Central memory CD8-positive, alpha-beta T cell (primary cell): Measurements from ENCODE around the gene CHCHD6.

Experiments
- ATAC-seq: fragments of 150-1000 bp; cut with Tn5 transposase; replicated peaks from 2 replicates; pipeline ENCODE4 v1.10.0; 2022; ENCODE audit warnings: mild to moderate bottlenecking, moderate FRiP score, moderate number of reproducible peaks; ENCODE audit not compliant: poor library complexity, severe bottlenecking; ENCODE audit errors: extremely low read depth
- DNase-seq, 2 donors: peaks; one replicate each; pipeline ENCODE4 v3.0.0; 2021; ENCODE audit warnings: low spot score in 2 of 2
- H3K27ac Mint-ChIP-seq: one replicate; pipeline ENCODE4 v1.8.0; 2022; ENCODE audit warnings: low read depth, mild to moderate bottlenecking, moderate library complexity, mixed read lengths
- H3K27me3 Mint-ChIP-seq: one replicate; pipeline ENCODE4 v1.8.0; 2022; ENCODE audit warnings: mixed read lengths
- H3K36me3 Mint-ChIP-seq: one replicate; pipeline ENCODE4 v1.8.0; 2022; ENCODE audit warnings: mild to moderate bottlenecking, moderate library complexity, mixed read lengths; ENCODE audit not compliant: insufficient read depth
- H3K4me1 Mint-ChIP-seq: one replicate; pipeline ENCODE4 v1.8.0; 2022; ENCODE audit warnings: mixed read lengths
- H3K4me3 Mint-ChIP-seq: one replicate; pipeline ENCODE4 v1.8.0; 2022; ENCODE audit warnings: mild to moderate bottlenecking, moderate library complexity, mixed read lengths
- H3K9me3 Mint-ChIP-seq: one replicate; pipeline ENCODE4 v1.8.0; 2022; ENCODE audit warnings: mixed read lengths

Gene CHCHD6

DNA sequence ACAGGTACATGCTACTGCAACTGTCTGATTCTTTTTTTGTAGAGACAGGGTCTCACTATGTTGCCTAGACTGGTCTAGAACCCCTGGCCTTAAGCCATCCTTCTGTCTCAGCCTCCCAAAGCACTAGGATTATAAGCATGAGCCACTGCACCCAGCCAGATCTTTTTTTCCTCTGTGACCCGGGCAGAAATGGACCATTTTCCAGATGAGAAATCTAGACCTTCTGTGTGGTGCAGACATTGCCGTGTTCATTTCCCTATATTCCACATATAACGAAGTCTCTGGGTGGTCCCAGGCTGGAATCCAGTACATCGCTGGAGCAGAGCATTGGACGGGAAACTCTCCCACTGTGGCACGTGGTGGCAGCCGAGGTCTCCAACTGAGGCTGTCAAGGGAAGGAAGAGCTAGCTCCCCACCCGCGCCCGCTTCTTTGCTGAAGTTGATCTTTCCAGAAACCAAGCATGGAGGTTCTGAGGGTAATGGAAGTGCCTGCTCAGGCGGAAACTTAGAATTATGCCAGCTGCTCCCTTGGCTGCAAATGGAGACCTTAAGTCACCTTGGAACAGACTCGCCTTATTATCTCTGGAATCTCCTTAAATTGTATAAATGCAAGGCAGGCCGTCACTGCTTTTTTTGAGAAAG lies 26.1 kb upstream of the CHCHD6 start:
- peaks cover 7% of the 10 kb centered on the region for H3K4me1 Mint-ChIP-seq
- ATAC-seq = no peak
- H3K9me3 Mint-ChIP-seq = no peaks in the 10 kb centered on the region
- no peaks in the 10 kb centered on the region for H3K36me3 Mint-ChIP-seq
- no peak overlapping the region for H3K27ac Mint-ChIP-seq
- DNase-seq = no peak
- no peak overlapping the region for H3K4me3 Mint-ChIP-seq
- H3K27me3 Mint-ChIP-seq = peaks cover 37% of the 10 kb centered on the region

DNA sequence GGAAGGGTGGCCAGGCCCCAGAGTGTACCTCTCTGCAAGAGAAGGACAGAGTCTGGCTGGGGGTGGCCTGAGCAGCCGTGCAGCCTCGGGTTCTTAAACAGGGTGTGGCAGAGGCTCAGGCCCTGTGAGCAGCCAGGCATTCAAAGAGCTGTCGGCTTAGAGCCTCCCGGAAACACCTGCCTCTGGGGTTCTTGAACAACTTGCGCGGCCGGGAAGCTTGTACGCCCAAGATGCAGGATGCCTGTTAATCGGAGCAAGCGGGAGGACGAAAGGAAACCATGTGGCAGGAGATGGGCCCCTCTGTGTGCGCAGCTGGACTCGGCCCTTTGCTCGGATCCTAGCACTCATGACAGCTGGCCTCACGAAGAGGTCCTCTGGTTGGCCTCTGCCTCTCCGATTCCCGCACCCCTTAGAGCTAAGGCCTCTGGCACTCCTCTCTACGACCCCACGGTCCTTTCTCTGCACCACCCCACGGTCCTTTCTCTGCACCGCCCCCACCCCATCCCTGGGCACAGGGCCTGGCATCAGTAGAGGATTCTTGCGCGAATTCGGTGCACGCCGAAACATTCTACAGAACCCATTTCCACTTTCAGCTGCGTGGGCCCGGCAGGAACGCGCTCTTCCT lies 25.2 kb upstream of the CHCHD6 start:
- Mint-ChIP-seq H3K9me3 (no peaks in the 10 kb centered on the region), H3K27me3 (peaks cover 37% of the 10 kb centered on the region), H3K4me1 (peaks cover 7% of the 10 kb centered on the region), H3K36me3 (no peaks in the 10 kb centered on the region), H3K27ac (no peak overlapping the region), H3K4me3 (no peak overlapping the region)
- DNase-seq (no peak), ATAC-seq (no peak)

DNA sequence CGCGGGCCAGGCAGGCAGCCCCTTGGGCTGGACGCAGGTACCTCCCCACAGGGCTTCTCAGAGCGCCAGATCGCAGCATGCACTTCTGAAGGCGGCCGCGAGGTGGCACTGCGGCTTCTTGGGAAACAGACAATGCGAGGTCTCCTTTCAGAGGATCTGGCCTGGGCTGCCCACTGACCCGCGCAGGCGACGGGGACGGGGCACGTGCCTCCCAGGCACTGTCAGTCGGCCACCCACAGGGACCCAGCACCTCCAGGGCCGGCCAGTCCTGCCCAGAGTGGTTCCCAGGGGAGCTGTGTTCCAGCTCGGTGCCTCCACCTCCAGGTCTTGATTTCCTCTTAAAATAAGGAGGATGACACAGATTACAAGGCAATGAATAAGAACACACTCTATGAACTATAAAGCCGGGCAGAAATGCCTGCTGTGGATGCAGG lies 24.7 kb upstream of the CHCHD6 start:
- H3K4me3 Mint-ChIP-seq = no peak overlapping the region
- H3K27ac Mint-ChIP-seq = no peak overlapping the region
- ATAC-seq (no peak), DNase-seq (peak; percentile 57 to 77)
- peaks cover 37% of the 10 kb centered on the region for H3K27me3 Mint-ChIP-seq
- H3K9me3 Mint-ChIP-seq = no peaks in the 10 kb centered on the region
- no peaks in the 10 kb centered on the region for H3K36me3 Mint-ChIP-seq
- peaks cover 7% of the 10 kb centered on the region for H3K4me1 Mint-ChIP-seq

DNA sequence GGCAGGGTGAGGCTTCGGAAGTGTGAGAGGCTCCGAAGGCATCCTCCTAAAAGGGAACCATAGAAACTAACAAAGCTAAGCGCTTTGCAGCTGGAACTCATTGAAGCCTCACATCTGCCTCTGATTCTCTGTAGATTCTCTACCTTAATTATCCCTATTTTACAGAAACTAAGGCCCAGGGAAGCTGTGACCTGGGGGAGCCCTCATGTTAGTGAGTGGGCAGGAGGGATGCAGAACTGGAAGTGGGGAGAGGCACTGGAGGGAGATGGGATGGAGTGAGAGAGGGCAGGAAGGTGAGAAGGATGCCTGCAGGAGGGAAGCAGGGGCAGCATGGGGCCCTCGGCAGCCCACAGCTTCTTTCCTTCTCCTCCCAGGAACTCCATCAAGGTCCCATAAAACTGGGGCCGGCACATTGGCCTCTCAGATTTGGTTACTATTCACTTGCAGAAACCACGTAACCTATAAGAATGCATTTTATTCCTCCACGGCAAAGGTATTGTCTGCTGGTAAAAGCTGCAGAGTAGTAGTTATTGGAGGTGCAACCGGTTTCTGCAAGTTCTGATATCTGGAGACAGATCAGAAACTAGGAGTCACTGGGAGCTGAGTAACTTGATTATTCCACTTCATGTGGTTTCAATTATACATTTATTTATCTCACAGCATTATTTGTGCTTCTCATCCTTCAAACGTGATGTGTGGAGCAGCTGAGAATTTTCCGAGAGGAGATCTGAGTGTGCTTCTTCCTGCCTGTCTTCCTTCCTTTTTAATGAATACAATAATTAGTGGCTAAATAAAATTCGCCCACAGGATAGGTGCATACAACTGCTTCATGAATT lies 24.0 kb upstream of the CHCHD6 start:
- peaks cover 37% of the 10 kb centered on the region for H3K27me3 Mint-ChIP-seq

DNA sequence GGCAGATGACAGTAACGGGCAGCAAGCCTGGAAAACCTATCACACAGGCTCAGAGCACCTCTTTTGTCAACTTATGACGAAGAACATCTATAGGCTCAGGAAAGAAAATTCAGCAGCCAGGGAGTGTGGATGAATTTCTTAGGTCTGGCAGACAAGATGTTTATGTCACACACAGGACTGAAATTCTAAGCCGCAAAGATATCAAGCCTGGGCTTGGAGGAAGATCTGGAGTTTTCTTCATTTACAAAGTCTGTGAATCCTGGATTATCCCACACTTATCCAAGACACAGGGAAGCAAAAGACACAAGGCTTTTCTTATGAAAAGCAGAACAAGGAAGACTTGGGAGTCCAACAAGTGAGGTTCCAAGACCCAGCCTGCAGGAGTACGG lies 23.4 kb upstream of the CHCHD6 start:
- no peaks in the 10 kb centered on the region for H3K9me3 Mint-ChIP-seq
- no peak for DNase-seq
- H3K27me3 Mint-ChIP-seq = peaks cover 37% of the 10 kb centered on the region
- H3K36me3 Mint-ChIP-seq = no peaks in the 10 kb centered on the region
- H3K27ac Mint-ChIP-seq = no peak overlapping the region
- H3K4me1 Mint-ChIP-seq = peaks cover 7% of the 10 kb centered on the region
- no peak overlapping the region for H3K4me3 Mint-ChIP-seq
- ATAC-seq = no peak

More for the DNA sequence above, 24.0 kb upstream of the CHCHD6 start:
- ATAC-seq = no peak
- H3K27ac Mint-ChIP-seq = no peak overlapping the region
- H3K4me3 Mint-ChIP-seq = no peak overlapping the region
- no peak for DNase-seq
- peaks cover 7% of the 10 kb centered on the region for H3K4me1 Mint-ChIP-seq
- no peaks in the 10 kb centered on the region for H3K9me3 Mint-ChIP-seq
- no peaks in the 10 kb centered on the region for H3K36me3 Mint-ChIP-seq

DNA sequence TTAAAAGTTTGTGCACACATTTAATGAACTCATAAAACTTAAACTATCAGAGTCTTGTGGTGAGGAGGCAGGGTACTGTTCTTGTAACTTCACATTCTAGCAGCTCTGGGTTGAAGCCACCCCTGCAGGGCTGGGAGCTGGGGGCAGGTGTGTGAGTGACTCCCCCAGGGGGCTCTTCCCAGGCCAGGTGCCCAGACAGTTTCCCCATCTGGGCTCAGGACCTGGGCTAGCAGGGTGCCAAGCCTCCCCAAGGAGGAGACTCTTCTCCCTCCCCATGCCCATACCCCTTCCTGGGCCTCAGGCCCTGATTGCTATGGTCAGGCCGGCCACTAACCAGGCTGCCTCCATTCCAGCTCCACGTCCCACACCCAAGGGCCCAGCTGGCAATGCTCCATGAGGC lies 22.0 kb upstream of the CHCHD6 start:
- DNase-seq (no peak), ATAC-seq (no peak)
- H3K36me3 Mint-ChIP-seq = no peaks in the 10 kb centered on the region
- no peak overlapping the region for H3K27ac Mint-ChIP-seq
- peaks cover 7% of the 10 kb centered on the region for H3K4me1 Mint-ChIP-seq
- H3K9me3 Mint-ChIP-seq = no peaks in the 10 kb centered on the region
- H3K27me3 Mint-ChIP-seq = peaks cover 32% of the 10 kb centered on the region
- H3K4me3 Mint-ChIP-seq = no peak overlapping the region

DNA sequence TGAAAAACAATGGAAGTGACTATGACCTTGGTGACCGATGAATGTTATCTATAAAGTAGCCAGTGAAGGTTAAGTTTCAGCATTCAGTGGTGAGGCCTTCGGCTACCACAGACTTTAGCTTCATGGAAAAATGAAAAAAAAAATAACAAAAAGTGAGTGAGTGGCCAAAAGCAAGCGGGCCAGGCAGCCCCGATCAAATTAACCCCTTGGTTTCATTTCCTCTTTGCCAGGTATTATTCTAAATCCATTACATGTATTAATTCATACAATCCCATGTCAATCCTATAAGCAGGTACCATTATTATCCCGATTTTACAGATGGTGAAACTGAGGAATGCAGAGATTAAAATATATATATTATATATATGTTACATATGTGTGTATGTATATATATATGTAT lies 21.0 kb upstream of the CHCHD6 start:
- no peak overlapping the region for H3K27ac Mint-ChIP-seq
- DNase-seq = no peak
- H3K9me3 Mint-ChIP-seq = no peaks in the 10 kb centered on the region
- H3K4me1 Mint-ChIP-seq = peaks cover 7% of the 10 kb centered on the region
- no peaks in the 10 kb centered on the region for H3K36me3 Mint-ChIP-seq
- H3K27me3 Mint-ChIP-seq = peaks cover 24% of the 10 kb centered on the region
- ATAC-seq = no peak
- no peak overlapping the region for H3K4me3 Mint-ChIP-seq

DNA sequence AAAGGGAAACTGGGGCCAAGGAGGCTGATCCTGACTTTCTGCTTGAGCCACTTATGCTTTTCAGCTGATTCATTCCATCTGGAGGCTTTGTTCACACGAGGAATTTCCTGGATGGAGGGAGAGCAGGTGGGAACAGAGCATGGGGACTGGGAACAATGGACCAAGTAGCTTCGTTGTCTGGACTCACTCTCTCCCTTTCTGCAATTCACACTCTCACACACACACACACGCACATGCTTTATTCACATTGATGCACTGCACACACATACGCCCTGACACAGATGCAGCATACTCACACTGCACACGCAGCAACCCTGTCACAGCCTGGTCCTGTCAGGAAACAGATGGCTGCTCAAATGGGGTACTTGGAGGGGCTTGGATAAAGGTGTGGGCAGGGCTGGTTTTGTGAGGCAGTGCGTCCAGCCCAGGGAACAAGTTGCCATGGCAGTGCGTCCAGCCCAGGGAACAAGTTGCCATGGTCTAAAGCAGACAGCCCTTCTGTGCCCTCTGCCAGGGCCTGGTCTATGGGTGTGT lies 19.8 kb upstream of the CHCHD6 start:
- no peak overlapping the region for H3K27ac Mint-ChIP-seq
- no peak for ATAC-seq
- H3K36me3 Mint-ChIP-seq = no peaks in the 10 kb centered on the region
- H3K4me3 Mint-ChIP-seq = no peak overlapping the region
- peaks cover 1% of the 10 kb centered on the region for H3K4me1 Mint-ChIP-seq
- no peaks in the 10 kb centered on the region for H3K9me3 Mint-ChIP-seq
- no peak for DNase-seq
- H3K27me3 Mint-ChIP-seq = peaks cover 25% of the 10 kb centered on the region

DNA sequence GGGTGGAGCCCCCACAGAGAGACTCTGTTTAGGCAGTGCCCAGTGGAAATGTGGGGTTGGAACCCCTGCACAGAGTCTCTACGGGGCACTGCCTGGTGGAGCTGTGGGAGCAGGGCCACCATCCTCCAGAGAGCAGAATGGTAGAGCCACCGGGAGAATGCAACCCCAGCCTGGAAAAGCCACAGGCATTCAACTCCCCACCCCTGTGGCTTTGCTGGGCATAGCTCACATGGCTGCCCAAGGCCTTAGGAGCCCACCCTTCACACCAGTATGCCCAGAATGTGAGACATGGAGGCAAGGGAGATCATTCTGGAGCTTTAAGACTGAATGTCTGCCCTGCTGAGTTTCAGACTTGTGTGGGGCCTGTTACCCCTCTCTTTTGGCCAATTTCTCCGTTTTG lies 19.0 kb upstream of the CHCHD6 start:
- Mint-ChIP-seq H3K36me3 (no peaks in the 10 kb centered on the region), H3K27ac (no peak overlapping the region), H3K4me1 (no peaks in the 10 kb centered on the region), H3K27me3 (peaks cover 29% of the 10 kb centered on the region), H3K9me3 (no peaks in the 10 kb centered on the region), H3K4me3 (no peak overlapping the region)
- no peak for ATAC-seq
- DNase-seq = no peak

DNA sequence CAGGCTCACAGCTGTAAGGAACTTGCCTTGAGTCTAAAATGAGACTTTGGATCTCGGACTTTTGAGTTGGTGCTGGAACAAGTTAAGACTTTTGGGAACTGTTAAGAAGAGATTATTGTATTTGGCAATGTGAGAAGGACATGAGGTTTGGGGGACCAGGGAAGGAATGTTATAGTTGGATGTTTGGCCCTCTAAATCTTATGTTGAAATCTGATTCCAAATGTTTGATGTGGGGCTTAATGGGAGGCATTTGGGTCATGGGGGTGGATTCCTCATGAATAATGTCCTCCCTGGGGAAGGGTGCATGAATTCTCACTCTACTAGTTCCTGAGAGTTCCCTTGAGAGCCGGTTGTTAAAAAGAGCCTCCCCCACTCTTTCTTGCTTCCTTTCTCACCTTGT lies 18.5 kb upstream of the CHCHD6 start:
- no peak overlapping the region for H3K27ac Mint-ChIP-seq
- no peaks in the 10 kb centered on the region for H3K4me1 Mint-ChIP-seq
- H3K27me3 Mint-ChIP-seq = peaks cover 34% of the 10 kb centered on the region
- ATAC-seq (no peak), DNase-seq (no peak)
- no peaks in the 10 kb centered on the region for H3K36me3 Mint-ChIP-seq
- H3K9me3 Mint-ChIP-seq = no peaks in the 10 kb centered on the region
- H3K4me3 Mint-ChIP-seq = no peak overlapping the region

DNA sequence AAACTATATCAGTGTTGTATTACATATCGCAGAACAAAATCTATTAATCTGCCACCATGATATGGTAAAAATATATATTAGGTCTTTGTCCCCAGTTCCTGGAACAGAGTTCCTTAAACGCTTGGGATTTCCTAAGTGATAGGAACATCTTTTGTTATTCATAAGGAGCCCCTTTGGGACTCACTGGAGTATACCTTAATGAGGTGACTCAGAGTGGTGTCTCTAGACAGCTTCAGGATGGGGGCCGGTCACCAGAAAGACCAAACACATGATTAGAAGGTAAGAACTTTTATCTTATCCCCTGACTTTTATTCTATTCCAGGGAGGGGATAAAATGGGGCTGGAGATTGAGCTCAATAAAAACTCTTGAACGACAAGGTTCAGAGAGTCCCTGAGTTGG lies 12.3 kb upstream of the CHCHD6 start:
- no peak for ATAC-seq
- no peaks in the 10 kb centered on the region for H3K4me1 Mint-ChIP-seq
- H3K27ac Mint-ChIP-seq = no peak overlapping the region

DNA sequence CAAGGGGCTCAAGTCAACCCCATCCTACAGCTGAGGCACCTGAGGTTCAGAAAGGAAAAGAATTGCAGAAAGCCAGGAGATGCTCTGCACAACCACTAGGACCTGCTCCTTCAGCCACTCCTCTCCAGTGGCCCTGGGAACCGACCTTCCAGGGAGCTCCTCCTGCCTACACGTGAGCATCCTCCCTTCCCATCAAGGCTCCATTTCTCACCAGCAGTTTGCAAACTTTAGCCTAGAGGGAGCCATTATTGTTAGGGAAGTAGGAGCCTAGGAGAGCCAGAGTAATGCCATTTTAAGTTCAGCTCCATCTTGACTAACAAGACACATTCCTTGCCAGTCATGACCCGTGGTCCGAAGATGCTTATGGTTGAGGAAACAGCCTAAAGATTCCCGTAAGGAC lies 11.2 kb upstream of the CHCHD6 start:
- H3K4me1 Mint-ChIP-seq = no peaks in the 10 kb centered on the region
- no peak for ATAC-seq

More for the DNA sequence above, 12.3 kb upstream of the CHCHD6 start:
- H3K9me3 Mint-ChIP-seq = no peaks in the 10 kb centered on the region
- no peak overlapping the region for H3K4me3 Mint-ChIP-seq
- DNase-seq = no peak
- peaks cover 84% of the 10 kb centered on the region for H3K27me3 Mint-ChIP-seq
- H3K36me3 Mint-ChIP-seq = no peaks in the 10 kb centered on the region

More for the DNA sequence above, 11.2 kb upstream of the CHCHD6 start:
- Mint-ChIP-seq H3K36me3 (no peaks in the 10 kb centered on the region), H3K27ac (no peak overlapping the region), H3K4me3 (no peak overlapping the region), H3K27me3 (peaks cover 92% of the 10 kb centered on the region), H3K9me3 (no peaks in the 10 kb centered on the region)
- DNase-seq = no peak
